Vagina (tissue), 2 donors: ENCODE data around the gene LAYN.

ENCODE experiments used
- CTCF ChIP-seq, 3 experiments: fragments of 450-650 bp in 2 of 3; fragments of 200-600 bp in 1 of 3; sonication (generic) in 1 of 3; IDR thresholded peaks; one replicate each; pipeline ENCODE4 v1.5.1; 2017 to 2019; ENCODE audit warnings: antibody characterized with exemption in 3 of 3, mild to moderate bottlenecking in 2 of 3, moderate library complexity in 2 of 3
- POLR2A ChIP-seq, 2 donors: fragments of 450-650 bp; IDR thresholded peaks; one replicate each; pipeline ENCODE4 v1.6.1; 2017; ENCODE audit warnings: antibody characterized with exemption in 2 of 2, mild to moderate bottlenecking in 2 of 2, moderate library complexity in 2 of 2
- POLR2AphosphoS5 ChIP-seq, 2 donors: sonication (generic); formaldehyde crosslinking; IDR thresholded peaks; one replicate each; pipeline ENCODE4 v1.9.0; 2017; ENCODE audit warnings: antibody characterized with exemption in 2 of 2, mild to moderate bottlenecking in 2 of 2, low read depth in 1 of 2; ENCODE audit not compliant: insufficient read depth in 1 of 2

- TF ChIP-seq CTCF (IDR thresholded peaks at IDR 0.05) (peak; percentile 20 to 59 (median 33)), POLR2AphosphoS5 (IDR thresholded peaks at IDR 0.05; ENCODE audit: insufficient read depth in 1 of 2, low read depth in 1 of 2) (no peak), POLR2A (IDR thresholded peaks at IDR 0.05) (no peak)
Measured at GRCh38 chr11:111586388-111586831, 45.9 kb downstream of the LAYN start.
